Activated CD4-positive, alpha-beta T cell treated with anti-CD3 and anti-CD28 coated beads for 48 hours (primary cell): Measurements from ENCODE around the gene EPHX1.

Experiments
- DNase-seq: peaks from one replicate; pipeline ENCODE4 v3.0.0-alpha.2; 2020

Gene EPHX1

DNA sequence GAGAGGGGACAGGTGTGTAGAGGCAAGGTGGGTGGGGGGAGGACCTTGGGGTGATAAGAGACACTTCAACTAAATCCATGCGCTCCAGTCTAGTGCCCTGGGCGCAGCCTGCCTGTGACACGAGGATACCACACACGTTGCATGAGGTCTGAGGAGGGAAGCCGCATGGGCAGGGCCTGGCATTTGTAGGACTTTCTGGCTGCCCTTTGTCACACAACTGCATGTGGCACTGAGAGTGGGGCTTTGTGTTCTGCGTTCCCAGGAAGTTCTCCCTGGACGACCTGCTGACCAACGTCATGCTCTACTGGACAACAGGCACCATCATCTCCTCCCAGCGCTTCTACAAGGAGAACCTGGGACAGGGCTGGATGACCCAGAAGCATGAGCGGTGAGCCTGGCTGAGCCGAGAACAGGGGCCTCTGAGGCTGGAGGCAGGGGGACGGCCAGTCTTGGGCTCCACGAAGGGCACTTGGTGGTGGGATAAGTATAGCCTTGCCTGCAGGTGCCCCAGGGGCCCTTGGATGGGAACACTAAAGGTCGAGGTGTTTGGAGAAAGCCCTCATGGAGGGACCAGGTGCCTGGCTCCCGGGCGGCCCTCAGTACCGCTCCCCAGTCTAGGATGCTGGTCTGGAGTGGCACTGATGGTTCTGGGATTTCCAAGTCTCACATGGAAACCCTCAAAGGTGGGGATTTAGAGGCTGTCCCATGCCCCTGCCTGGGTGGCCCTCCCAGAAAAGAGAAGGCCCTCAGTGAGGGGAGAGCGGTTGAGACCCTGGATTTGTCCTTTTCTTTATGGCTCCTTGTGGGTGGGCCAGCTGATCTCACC, 34.5 kb downstream of the EPHX1 start:
- no peak for DNase-seq

- no peak for DNase-seq
Observed at GRCh38 chr1:225845097-225845496, 35.2 kb downstream of the EPHX1 start.

GRCh38 chr1:225845571-225846259, 35.8 kb downstream of the EPHX1 start:
- peak; percentile 52 for DNase-seq

DNA sequence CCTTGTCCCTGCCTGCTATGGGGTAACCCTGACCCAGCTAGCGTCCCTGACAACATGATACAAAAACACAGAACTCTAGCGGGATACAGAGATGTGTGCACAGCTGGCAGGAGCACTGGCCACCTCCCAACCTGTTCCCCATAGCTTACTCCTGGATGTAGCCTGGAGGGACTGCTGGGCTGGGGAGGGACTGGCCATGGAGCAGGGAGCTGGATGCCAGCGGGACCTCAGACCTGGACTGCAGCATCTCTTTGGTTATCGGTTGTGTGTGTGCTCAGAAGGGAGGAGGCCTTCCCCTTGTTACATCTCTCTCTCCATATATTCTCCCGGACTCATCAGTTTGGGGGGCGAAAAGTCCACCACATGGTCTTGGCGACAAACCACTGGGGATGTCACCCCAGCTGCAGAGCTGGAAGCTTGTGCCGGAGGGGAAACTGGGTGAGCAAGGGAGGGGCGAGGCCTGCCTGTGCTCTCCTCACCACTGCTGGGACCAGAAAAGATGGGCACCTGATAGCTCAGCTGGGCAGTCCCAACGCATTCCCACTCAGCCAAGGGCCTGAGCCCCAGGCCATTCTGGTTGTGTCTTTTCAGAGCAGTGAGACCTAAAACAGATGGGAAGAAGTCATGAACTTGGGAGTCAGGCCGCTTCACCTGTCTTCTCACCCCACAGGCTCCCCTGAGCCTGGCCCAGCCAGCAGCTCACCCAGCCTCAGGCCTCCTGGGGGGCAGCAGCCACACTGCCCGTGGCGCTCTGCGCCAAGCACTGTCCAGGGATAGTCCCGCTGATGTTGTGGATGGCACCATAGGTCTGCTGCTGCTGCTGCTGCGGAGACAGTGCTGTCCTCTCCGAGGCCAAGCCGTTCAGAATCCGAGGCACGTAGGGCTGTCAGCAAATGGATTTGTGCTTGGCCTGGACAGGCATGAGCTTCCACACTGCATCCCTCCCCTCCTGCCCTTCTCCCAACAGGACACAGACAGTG, 36.7 kb downstream of the EPHX1 start:
- no peak for DNase-seq

DNA sequence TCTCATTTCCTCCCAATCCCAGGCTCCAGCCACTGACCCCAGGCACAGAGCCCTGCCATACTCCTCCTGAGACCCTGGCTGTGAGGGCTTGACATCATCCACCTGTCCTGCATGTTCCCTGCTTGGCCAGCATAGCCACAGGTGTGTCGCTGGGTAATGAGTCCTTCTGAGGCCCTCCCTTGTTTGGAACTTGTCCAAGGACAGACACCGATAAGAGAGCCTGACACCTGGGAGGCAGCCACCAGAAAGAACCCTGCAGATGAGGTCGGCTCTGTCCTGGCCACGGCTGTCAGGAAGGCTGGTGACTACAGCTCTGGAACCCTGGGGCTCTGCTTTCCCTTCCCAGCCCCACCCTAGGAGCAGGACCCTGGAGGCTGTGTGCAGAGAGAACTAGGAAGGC, 37.7 kb downstream of the EPHX1 start:
- DNase-seq, result no peak

DNA sequence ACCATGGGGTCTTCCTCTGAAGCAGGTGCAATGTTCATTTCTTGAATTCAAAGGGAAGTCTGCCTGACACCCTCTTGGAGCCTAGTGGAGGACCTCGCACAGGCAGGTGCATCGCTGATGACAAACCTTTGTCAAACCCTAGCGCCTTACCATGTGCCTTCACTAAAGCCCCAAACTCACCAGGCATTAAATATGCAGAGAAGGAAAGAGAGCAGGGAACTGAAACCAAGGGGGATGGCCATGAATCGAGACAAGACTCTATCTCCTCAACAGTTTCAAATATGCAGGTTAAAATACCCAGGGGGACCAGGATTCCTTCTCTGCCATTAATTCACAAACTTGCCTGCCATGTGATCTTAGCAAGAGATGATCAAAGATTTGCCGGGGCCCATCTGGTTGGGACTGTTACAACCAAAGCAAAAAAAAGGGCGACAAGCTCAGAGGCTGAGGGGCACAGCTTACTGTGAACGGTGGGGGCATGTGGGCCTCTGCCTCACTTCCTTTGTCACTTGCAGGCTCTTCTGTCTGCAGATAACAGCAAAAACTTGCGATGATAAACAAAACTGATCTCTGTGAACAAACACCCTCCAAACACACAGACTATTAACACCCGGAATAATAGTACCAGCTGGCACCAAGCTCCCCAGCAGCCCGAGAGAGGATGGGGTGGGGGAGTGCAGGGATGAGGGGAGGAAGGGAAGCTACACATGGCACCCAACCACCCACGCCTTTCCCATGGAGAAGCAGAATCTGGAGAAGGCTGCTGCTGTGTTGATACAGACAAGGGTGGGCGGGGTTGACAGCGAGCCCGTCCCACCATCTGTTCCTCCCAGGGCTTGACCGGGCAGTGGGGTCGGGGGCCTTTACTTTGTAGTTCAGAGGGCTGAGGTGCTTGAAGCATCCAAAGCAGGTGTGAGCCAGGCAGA, 38.4 kb downstream of the EPHX1 start:
- DNase-seq, result no peak

DNA sequence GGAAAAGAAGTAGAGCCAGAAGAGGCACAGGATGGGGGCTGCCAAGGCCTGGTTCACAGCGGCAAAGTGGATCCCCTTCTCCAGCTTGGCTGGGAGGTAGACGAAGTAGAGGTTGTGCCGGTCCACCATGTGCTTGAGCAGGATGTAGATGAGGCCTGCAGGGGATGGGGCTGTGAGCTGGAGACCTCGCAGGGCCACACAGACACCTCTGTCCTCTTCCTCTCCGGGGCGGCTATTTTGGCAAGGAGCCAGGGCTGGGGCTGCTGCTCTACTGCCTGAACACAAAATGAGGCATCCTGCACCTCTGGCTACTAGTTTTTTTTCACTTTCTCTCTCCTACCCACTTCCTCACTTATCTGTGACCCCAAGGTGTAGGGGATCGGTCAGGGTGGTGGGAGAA, 40.0 kb downstream of the EPHX1 start:
- DNase-seq, result peak; percentile 20

- DNase-seq, result no peak
Observed at GRCh38 chr1:225850370-225850769, 40.4 kb downstream of the EPHX1 start.

DNA sequence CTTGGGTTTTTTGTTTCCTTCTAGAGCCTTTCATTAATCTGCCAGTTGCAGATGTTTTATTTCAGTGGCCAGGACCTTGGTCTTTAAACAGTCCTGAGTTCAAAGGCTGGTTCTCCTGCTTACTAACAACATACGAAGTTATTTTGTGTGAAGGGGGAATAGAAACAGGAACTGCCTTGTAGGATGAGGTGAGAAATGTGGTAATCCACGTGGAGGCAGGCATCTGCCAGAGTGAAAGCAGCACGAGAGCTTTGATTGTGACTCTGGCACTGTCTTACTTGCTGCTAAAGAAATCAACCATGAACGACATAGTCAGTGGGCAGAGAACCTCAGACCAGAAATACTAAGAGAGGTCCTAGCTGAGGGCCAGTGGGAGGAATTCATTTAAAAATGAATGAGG, 41.9 kb downstream of the EPHX1 start:
- peak; percentile 31 for DNase-seq

DNA sequence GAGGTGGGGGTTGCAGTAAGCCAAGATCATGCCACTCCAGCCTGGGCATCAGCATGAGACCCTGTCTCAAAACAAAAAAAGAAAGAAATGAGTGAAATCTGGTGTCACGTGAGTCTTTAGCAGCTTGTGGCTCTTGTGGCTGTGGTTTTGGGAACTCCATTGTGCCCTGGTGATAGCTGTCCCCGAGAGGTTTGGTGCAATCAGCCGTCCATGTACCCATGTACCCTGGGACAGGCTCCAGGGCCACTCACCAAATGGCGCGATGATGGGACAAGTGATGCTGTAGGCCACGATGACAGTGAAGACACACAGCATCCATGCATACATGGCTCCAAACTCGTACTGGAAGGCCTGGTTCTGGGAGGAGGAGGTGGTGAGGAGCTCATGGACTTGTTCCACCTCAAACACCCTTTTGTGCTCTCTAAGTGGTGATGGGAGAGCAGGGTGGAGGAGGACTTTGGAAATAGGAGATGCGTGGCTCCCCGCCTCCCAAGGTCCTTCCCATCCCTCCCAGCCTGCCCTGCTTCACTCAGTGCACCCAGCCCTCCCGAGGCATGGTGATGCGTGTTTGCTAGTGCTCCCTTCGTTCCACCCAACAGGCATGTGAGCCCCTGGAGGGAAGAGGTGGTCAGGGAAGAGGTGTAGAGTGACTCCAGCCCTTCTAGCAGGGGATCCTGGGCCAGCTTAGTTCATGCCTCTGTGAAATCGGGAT, 42.6 kb downstream of the EPHX1 start:
- no peak for DNase-seq

- no peak for DNase-seq
Observed at GRCh38 chr1:225853441-225853840, 43.5 kb downstream of the EPHX1 start.

GRCh38 chr1:225855503-225856300, 45.8 kb downstream of the EPHX1 start:
- no peak for DNase-seq

DNA sequence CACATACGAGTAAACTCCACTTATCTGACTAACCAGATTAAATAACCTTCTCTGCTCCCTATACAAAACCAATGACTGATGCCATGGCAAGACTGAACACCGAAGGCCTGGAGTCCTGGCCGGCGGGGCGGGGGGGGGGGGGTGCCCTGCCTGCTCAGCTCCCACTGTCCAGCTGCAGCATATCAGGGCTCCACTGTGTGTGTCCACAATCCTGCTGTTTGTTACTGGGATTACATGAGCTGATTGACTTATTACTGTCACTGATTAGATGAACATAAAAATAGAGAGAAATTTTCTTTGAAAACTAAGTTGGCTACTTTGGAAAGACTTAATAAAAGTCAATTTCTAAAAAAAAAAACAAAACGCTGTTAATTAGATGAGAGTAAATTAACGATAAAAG, 47.3 kb downstream of the EPHX1 start:
- DNase-seq, result no peak

GRCh38 chr1:225859151-225859550, 49.2 kb downstream of the EPHX1 start:
- no peak for DNase-seq

DNA sequence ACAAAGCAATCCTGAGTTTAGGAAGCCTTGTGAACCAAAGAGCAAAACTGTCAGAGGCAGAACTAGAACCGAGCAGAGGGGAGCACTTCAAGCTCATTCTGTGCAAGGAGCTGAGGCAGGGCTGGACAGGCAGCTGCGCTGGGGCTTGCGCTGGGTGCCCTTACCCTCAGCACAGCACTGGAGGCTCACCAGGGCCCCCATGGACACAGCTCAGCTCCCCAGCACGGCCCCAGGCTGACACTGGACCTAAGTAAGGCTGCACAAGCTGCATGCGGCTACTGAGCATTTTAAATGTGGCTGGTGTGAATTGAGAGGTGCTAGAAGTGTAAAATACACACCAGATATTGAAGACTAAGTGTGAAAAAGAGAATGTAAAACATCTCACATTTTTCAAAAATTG, 50.2 kb downstream of the EPHX1 start:
- DNase-seq, result no peak

DNA sequence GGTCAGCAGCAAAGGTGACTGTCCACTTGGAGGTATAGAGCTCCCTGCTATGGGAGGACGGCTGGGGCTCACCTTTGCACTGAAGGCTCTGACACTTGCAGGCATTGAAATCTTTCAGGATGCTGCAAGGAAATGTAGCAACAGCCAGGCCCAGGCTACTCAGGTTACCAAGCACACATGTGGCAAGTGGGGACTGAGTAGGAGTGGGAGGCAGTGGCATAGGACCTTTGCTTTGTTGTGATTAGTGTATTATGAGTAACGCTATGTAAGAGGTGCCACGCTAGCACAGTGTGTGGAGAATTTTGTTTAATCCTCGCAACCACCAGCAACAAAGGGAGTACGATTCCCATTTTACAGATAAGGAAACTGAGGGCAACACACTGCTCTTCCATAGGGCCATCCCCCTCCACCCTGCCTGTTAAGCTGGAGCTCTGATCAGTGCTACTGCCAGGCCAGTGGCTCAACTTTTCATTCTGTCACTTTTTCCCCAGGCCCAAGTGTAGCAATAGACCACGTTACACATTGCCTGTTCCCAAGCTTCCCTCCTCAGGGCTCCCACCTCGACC, 51.0 kb downstream of the EPHX1 start:
- DNase-seq, result no peak

- DNase-seq, result no peak
Observed at GRCh38 chr1:225861834-225862580, 52.1 kb downstream of the EPHX1 start.

GRCh38 chr1:225862581-225862950, 52.6 kb downstream of the EPHX1 start:
- DNase-seq, result no peak

DNA sequence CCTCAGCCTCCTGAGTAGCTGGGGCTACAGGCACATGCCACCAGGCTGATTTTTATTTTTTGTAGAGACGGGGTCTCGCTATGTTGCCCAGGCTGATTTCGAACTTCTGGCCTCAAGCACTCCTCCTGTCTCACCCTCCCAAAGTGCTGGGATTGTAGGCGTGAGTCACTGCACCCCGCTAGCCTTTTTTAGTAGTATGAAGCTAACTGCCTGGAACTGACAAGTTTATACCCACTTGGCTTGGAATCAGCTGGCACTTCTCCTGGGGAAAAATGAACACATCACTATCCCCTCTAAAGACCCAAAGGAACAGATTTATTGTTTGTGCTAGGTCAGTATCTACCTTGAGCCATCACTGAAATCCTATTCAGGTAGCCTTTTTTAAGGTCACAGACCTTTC, 53.2 kb downstream of the EPHX1 start:
- no peak for DNase-seq

DNA sequence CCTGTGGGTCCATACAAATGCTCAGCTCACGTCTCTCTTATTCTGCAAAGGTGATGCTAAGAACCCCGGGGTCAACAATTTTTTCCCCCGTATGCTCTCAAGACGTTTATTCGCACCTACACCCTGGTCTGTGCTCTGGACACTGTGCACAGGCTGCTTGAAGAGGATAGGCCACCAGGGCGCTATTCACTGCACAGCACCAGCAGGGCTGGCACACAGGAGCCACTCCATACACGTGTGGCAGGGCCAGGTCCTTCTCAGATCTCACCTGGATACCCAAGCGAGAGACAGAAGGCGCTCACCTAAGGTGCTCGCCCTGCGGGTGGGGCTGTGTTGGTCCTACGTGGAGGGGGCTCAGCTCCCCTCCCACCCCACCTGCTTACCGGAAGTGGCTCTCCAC, 55.6 kb downstream of the EPHX1 start:
- DNase-seq, result no peak
